Keratinocyte (primary cell): Measurements from ENCODE around the gene SLC26A9. TPM values are rescaled to one million over a fixed set of nuclear protein-coding genes. Genes with fewer than 3 reads are reported as not detected.

Experiments used
- DNase-seq: peaks from one replicate; pipeline ENCODE4 v3.0.0-alpha.2; 2011; ENCODE audit warnings: low read depth, missing footprints, low spot score
- FAIRE-seq: peaks from 2 replicates; lab custom pipeline; 2011; peaks lifted over from hg19 to GRCh38; lab: Jason Lieb, UNC
- H2AFZ ChIP-seq: 2 replicates; pipeline ENCODE4 v1.6.0; 2012; ENCODE audit warnings: low read length, control low read depth, inconsistent platforms; ENCODE audit not compliant: control insufficient read depth
- H3K27ac ChIP-seq: 2 replicates; pipeline ENCODE4 v1.5.1; 2011; ENCODE audit warnings: low read length; ENCODE audit not compliant: control insufficient read depth, insufficient read depth
- H3K27me3 ChIP-seq: 3 replicates; pipeline ENCODE4 v1.6.0; 2011; ENCODE audit warnings: low read length; ENCODE audit not compliant: control insufficient read depth, insufficient read depth; ENCODE audit errors: extremely low read depth
- H3K36me3 ChIP-seq, 2 experiments: 2 replicates in 1 of 2; 3 replicates in 1 of 2; pipeline ENCODE4 v1.5.1; 2011; ENCODE audit warnings: low read length in 2 of 2, mild to moderate bottlenecking in 1 of 2; ENCODE audit not compliant: control insufficient read depth in 2 of 2, insufficient read depth in 2 of 2; ENCODE audit errors: extremely low read depth in 1 of 2
- H3K4me1 ChIP-seq: 3 replicates; pipeline ENCODE4 v1.5.1; 2011; ENCODE audit warnings: low read length; ENCODE audit not compliant: control insufficient read depth, insufficient read depth; ENCODE audit errors: extremely low read depth
- H3K4me2 ChIP-seq: 3 replicates; pipeline ENCODE4 v1.6.0; 2011; ENCODE audit warnings: low read depth, low read length; ENCODE audit not compliant: control insufficient read depth, insufficient read depth; ENCODE audit errors: extremely low read depth
- H3K4me3 ChIP-seq, 3 experiments: fragments of 200-600 bp in 1 of 3; sonication (generic) in 1 of 3; 2 replicates in 2 of 3; 3 replicates in 1 of 3; pipeline ENCODE4 v1.5.1; 2011 to 2016; ENCODE audit warnings: low read length in 3 of 3, mild to moderate bottlenecking in 3 of 3, control low read depth in 2 of 3, inconsistent platforms in 1 of 3, low read depth in 1 of 3, mixed read lengths in 1 of 3, mixed run types in 1 of 3, moderate library complexity in 1 of 3; ENCODE audit not compliant: control insufficient read depth in 2 of 3, insufficient read depth in 2 of 3; ENCODE audit errors: extremely low read depth in 1 of 3
- H3K79me2 ChIP-seq: 2 replicates; pipeline ENCODE4 v1.6.0; 2012; ENCODE audit warnings: low read length; ENCODE audit not compliant: control insufficient read depth, insufficient read depth
- H3K9ac ChIP-seq: 3 replicates; pipeline ENCODE4 v1.6.0; 2011; ENCODE audit warnings: low read length; ENCODE audit not compliant: control insufficient read depth, insufficient read depth; ENCODE audit errors: extremely low read depth
- H3K9me1 ChIP-seq: 3 replicates; pipeline ENCODE4 v1.6.0; 2011; ENCODE audit warnings: low read length; ENCODE audit not compliant: control insufficient read depth, insufficient read depth; ENCODE audit errors: extremely low read depth
- H3K9me3 ChIP-seq: 2 replicates; pipeline ENCODE4 v1.5.1; 2012; ENCODE audit warnings: low read depth, low read length; ENCODE audit not compliant: control insufficient read depth
- H4K20me1 ChIP-seq: 3 replicates; pipeline ENCODE4 v1.6.0; 2011; ENCODE audit warnings: low read length; ENCODE audit not compliant: control insufficient read depth, insufficient read depth; ENCODE audit errors: extremely low read depth
- CTCF ChIP-seq, 3 experiments: IDR thresholded peaks in 1 of 3; conservative IDR thresholded peaks in 1 of 3; optimal IDR thresholded peaks in 1 of 3; 2 replicates in 2 of 3; 3 replicates in 1 of 3; pipeline versions ENCODE3 to v1.5.1; 2011; ENCODE audit warnings: low read length in 3 of 3, mild to moderate bottlenecking in 3 of 3, moderate library complexity in 2 of 3, control low read depth in 1 of 3, inconsistent platforms in 1 of 3; ENCODE audit not compliant: insufficient read depth in 2 of 3; ENCODE audit errors: extremely low read depth in 1 of 3
- EZH2 ChIP-seq: IDR thresholded peaks from one replicate; pipeline ENCODE4 v1.6.1; 2012; ENCODE audit warnings: inconsistent platforms, mild to moderate bottlenecking, low read length, moderate library complexity
- dilution Hi-C: fragments of 300-500 bp; cut with MboI; formaldehyde crosslinking; loops from one replicate; pipeline ENCODE4 v1.7.0; 2020; ENCODE audit warnings: low sequenced_read_pairs; ENCODE audit not compliant: extremely low pct_ligation_motif_present
- polyA plus RNA-seq, 5 experiments: library from polyadenylated mRNA; depleted of rRNA in 3 of 5; stranded (reverse) in 3 of 5; stranded (forward) in 1 of 5; unstranded in 1 of 5; fragments of >200 nt; gene quantifications; 1 replicate in 1 of 5; 2 replicates in 3 of 5; 3 replicates in 1 of 5; pipeline versions ENCODE4 v1.2.1 to v1.2.3, GENCODE V29; 2011 to 2012; ENCODE audit warnings: missing spikeins in 2 of 5, low read depth in 1 of 5, low replicate concordance in 1 of 5

The SLC26A9 gene
- polyA plus RNA-seq, 1 donor (not counting 4 experiments of a cell fraction or from before 2014, with no cell fraction given) = 0.03 TPM

- peaks cover 12% of the 10 kb centered on the region for H3K4me1 ChIP-seq
- FAIRE-seq (no peak), DNase-seq (no peak)
- no peak overlapping the region for H3K27ac ChIP-seq
- dilution Hi-C loops = no loop called here
- H3K9me1 ChIP-seq = no peaks in the 10 kb centered on the region
- no peak overlapping the region for H3K4me3 ChIP-seq
- H3K4me2 ChIP-seq = no peak overlapping the region
- H3K27me3 ChIP-seq = peaks cover 57% of the 10 kb centered on the region
- H3K9ac ChIP-seq = no peak overlapping the region
- H2AFZ ChIP-seq = no peak overlapping the region
- H3K79me2 ChIP-seq = no peaks in the 10 kb centered on the region
- TF ChIP-seq EZH2 = no peak
- no peak for TF ChIP-seq CTCF (optimal IDR thresholded peaks at IDR 0.05 in 1 of 3, IDR thresholded peaks at IDR 0.05 in 1 of 3, conservative IDR thresholded peaks at IDR 0.05 in 1 of 3; ENCODE audit: extremely low read depth in 1 of 3, insufficient read depth in 2 of 3, low read length in 3 of 3)
- H4K20me1 ChIP-seq = no peaks in the 10 kb centered on the region
- no peaks in the 10 kb centered on the region for H3K36me3 ChIP-seq
- no peaks in the 10 kb centered on the region for H3K9me3 ChIP-seq
Observed at GRCh38 chr1:205933671-205934618, 9.3 kb downstream of the SLC26A9 start.

- Histone ChIP-seq H4K20me1 (no peaks in the 10 kb centered on the region), H3K4me2 (no peak overlapping the region), H3K9me1 (no peaks in the 10 kb centered on the region), H2AFZ (no peak overlapping the region), H3K36me3 (no peaks in the 10 kb centered on the region), H3K79me2 (no peaks in the 10 kb centered on the region), H3K27ac (no peak overlapping the region), H3K9ac (no peak overlapping the region), H3K27me3 (peaks cover 53% of the 10 kb centered on the region), H3K4me3 (no peak overlapping the region), H3K4me1 (peaks cover 12% of the 10 kb centered on the region), H3K9me3 (no peaks in the 10 kb centered on the region)
- DNase-seq (no peak), FAIRE-seq (no peak)
- dilution Hi-C loops = no loop called here
- TF ChIP-seq EZH2 = no peak
- no peak for TF ChIP-seq CTCF (optimal IDR thresholded peaks at IDR 0.05 in 1 of 3, IDR thresholded peaks at IDR 0.05 in 1 of 3, conservative IDR thresholded peaks at IDR 0.05 in 1 of 3; ENCODE audit: extremely low read depth in 1 of 3, insufficient read depth in 2 of 3, low read length in 3 of 3)
Observed at GRCh38 chr1:205932776-205933175, 10.5 kb downstream of the SLC26A9 start.
